K562 (cell line): ENCODE measurements around the gene CCNB1. TPM values are rescaled to one million over a fixed set of nuclear protein-coding genes. Genes with fewer than 3 reads are reported as not detected.
A peak's percentile ranks its signal among the peaks of the same experiment; 100 is the strongest.

Experiments
- ATAC-seq: fragments of 200-7000 bp; cut with Tn5 transposase; 3 replicates; pipeline ENCODE4 v1.9.1; 2020; ENCODE audit warnings: moderate library complexity
- BruUV-seq: library from RNA; stranded (reverse); fragments of 400-500 nt; replicated peaks from 2 replicates; lab custom pipeline; 2021; lab: Mats Ljungman, UMichigan
- CTCF ChIA-PET: fragments of 300-600 bp; formaldehyde crosslinking; extraction: SDS; loops from one replicate; lab custom pipeline; 2021; ENCODE audit warnings: low intra/inter-chr PET ratio; lab: Yijun Ruan, JAX
- POLR2A ChIA-PET: fragments of 300-600, 350-650 bp; sonication (Branson Sonifier 250); formaldehyde crosslinking; extraction: SDS; loops from one replicate; lab custom pipeline; 2021; ENCODE audit warnings: antibody characterized with exemption, inconsistent platforms; lab: Yijun Ruan, JAX
- DNase-seq, 4 experiments: peaks; one replicate each; pipeline versions ENCODE4 v3.0.0 to v3.0.0-alpha.2; 2011 to 2018; ENCODE audit warnings: low spot score in 3 of 4, mixed read lengths in 3 of 4; ENCODE audit errors: extremely low read depth in 1 of 4
- FAIRE-seq: peaks from 2 replicates; lab custom pipeline; 2011; peaks lifted over from hg19 to GRCh38; lab: Jason Lieb, UNC
- H2AFZ ChIP-seq: 2 replicates; pipeline ENCODE4 v1.6.0; 2011; ENCODE audit warnings: low read depth, low read length, control low read depth, inconsistent platforms
- H3K27ac ChIP-seq: fragments of 200-600 bp; 3 replicates; pipeline ENCODE4 v1.8.0; 2011; ENCODE audit warnings: low read depth, mild to moderate bottlenecking, control low read depth, inconsistent platforms, low read length, moderate library complexity, mixed read lengths; ENCODE audit errors: extremely low read depth
- H3K27me3 ChIP-seq, 2 experiments: fragments of 300-600 bp in 1 of 2; 2 replicates in 1 of 2; 3 replicates in 1 of 2; pipeline versions ENCODE4 v1.6.0 to v1.8.0; 2011; ENCODE audit warnings: inconsistent platforms in 2 of 2, low read length in 2 of 2, mild to moderate bottlenecking in 1 of 2, mixed read lengths in 1 of 2, moderate library complexity in 1 of 2; ENCODE audit not compliant: control insufficient read depth in 2 of 2, insufficient read depth in 2 of 2
- H3K36me3 ChIP-seq: fragments of 300-600 bp; 3 replicates; pipeline ENCODE4 v1.8.0; 2011; ENCODE audit warnings: mild to moderate bottlenecking, low read length, inconsistent platforms; ENCODE audit not compliant: control insufficient read depth, insufficient read depth
- H3K4me1 ChIP-seq, 2 experiments: fragments of 200-600 bp in 1 of 2; replicated peaks in 1 of 2; 2 replicates in 1 of 2; 3 replicates in 1 of 2; pipeline versions ENCODE4 v1.5.1 to v1.8.0; 2011; ENCODE audit warnings: inconsistent platforms in 2 of 2, low read length in 2 of 2, mild to moderate bottlenecking in 1 of 2, mixed read lengths in 1 of 2, moderate library complexity in 1 of 2; ENCODE audit not compliant: control insufficient read depth in 2 of 2, insufficient read depth in 2 of 2
- H3K4me2 ChIP-seq: 2 replicates; pipeline ENCODE4 v1.6.1; 2011; ENCODE audit warnings: low read length, control low read depth, inconsistent platforms, mixed read lengths; ENCODE audit not compliant: insufficient read depth
- H3K4me3 ChIP-seq: fragments of 200-600 bp; sonication (generic), shearing (Covaris generic); 2 replicates; pipeline ENCODE4 v1.5.1; 2016; ENCODE audit warnings: control low read depth, inconsistent platforms
- H3K79me2 ChIP-seq: fragments of 200-600 bp; 3 replicates; pipeline ENCODE4 v1.8.0; 2011; ENCODE audit warnings: low read length, inconsistent platforms; ENCODE audit not compliant: control insufficient read depth, insufficient read depth
- H3K9ac ChIP-seq, 2 experiments: 2 replicates each; pipeline versions ENCODE4 v1.6.0 to v1.6.1; 2011; ENCODE audit warnings: low read depth in 2 of 2, low read length in 2 of 2, control low read depth in 1 of 2, inconsistent platforms in 1 of 2, mild to moderate bottlenecking in 1 of 2, mixed read lengths in 1 of 2; ENCODE audit not compliant: insufficient read depth in 1 of 2
- H3K9me1 ChIP-seq: one replicate; pipeline ENCODE4 v1.6.0; 2011; ENCODE audit warnings: inconsistent platforms, mild to moderate bottlenecking, low read length, moderate library complexity; ENCODE audit not compliant: control insufficient read depth, insufficient read depth
- H3K9me3 ChIP-seq: replicated peaks from 2 replicates; pipeline ENCODE4 v1.5.1; 2011; ENCODE audit warnings: low read depth, low read length, inconsistent platforms; ENCODE audit not compliant: control insufficient read depth, insufficient read depth
- H4K20me1 ChIP-seq: replicated peaks from 2 replicates; pipeline ENCODE4 v1.6.1; 2011; ENCODE audit warnings: low read length, inconsistent platforms, mixed read lengths; ENCODE audit not compliant: control insufficient read depth, insufficient read depth
- HDAC8 ChIP-seq: fragments of 450-650 bp; IDR thresholded peaks from 2 replicates; pipeline ENCODE4 v1.6.1; 2016; ENCODE audit warnings: mild to moderate bottlenecking, missing genetic modification characterization, moderate library complexity, missing compliant biosample characterization
- ILK ChIP-seq: fragments of 450-650 bp; IDR thresholded peaks from 2 replicates; pipeline ENCODE4 v1.6.1; 2016; ENCODE audit warnings: missing genetic modification characterization, low read depth, mild to moderate bottlenecking, missing compliant biosample characterization, moderate library complexity, borderline replicate concordance
- KDM2B ChIP-seq: fragments of 250-450 bp; sonication (Bioruptor Pico); IDR thresholded peaks from 2 replicates; pipeline ENCODE4 v1.8.0; 2021; ENCODE audit warnings: mild to moderate bottlenecking, moderate library complexity
- MTA3 ChIP-seq: fragments of 450-650 bp; formaldehyde crosslinking; IDR thresholded peaks from 2 replicates; pipeline ENCODE4 v1.6.1; 2017; ENCODE audit warnings: mild to moderate bottlenecking, borderline replicate concordance
- YBX1 ChIP-seq: fragments of 450-650 bp; IDR thresholded peaks from 2 replicates; pipeline ENCODE4 v1.7.1; 2016; ENCODE audit warnings: mild to moderate bottlenecking
- ZC3H11A ChIP-seq: IDR thresholded peaks from 2 replicates; pipeline ENCODE4 v1.6.1; 2012; ENCODE audit warnings: low read depth, low read length, improper control_type of control experiment
- ZNF384 ChIP-seq: IDR thresholded peaks from 2 replicates; pipeline ENCODE4 v1.6.1; 2012; ENCODE audit warnings: low read depth, low read length, improper control_type of control experiment
- ZNF583 ChIP-seq: fragments of 250-450 bp; sonication (Bioruptor Pico); IDR thresholded peaks from 2 replicates; pipeline ENCODE4 v1.4.0; 2020
- WGBS: fragments of 100-300 bp; shearing (Covaris generic); methylation state at CpG from one replicate; pipeline ENCODE4 v1.1.6; 2016; ENCODE audit warnings: low coverage, mixed read lengths; ENCODE audit not compliant: insufficient coverage; ENCODE audit errors: missing lambda C conversion rate; 5-methylcytosine and 5-hydroxymethylcytosine counted together
- in situ Hi-C: fragments of 300-500 bp; cut with MboI; formaldehyde crosslinking; loops from 4 replicates; pipeline ENCODE4 v1.15.0; 2018; ENCODE audit warnings: inconsistent platforms, mixed read lengths
- intact Hi-C: fragments of 100-400 bp; cut with micrococcal nuclease; formaldehyde crosslinking; loops from 2 replicates; pipeline ENCODE4 v1.14.2; 2022
- polyA plus RNA-seq, 8 experiments: library from polyadenylated mRNA; depleted of rRNA in 4 of 8; stranded (reverse) in 5 of 8; unstranded in 3 of 8; fragments of >200 nt; fragmentation: Nextera tagmentation in 2 of 8; fragmentation: Illumina TruSeq in 1 of 8; extraction: Ambion mirVana in 2 of 8; extraction: Trizol in 1 of 8; gene quantifications; 2 replicates each; pipeline versions ENCODE4 v1.2.1 to v1.2.3, GENCODE V29; 2011 to 2014; ENCODE audit warnings: inconsistent platforms in 1 of 8, missing spikeins in 1 of 8
- total RNA-seq, 7 experiments: library from RNA; depleted of rRNA in 6 of 7; stranded (reverse); fragments of >200 nt in 6 of 7; fragmentation: Illumina TruSeq in 2 of 7; extraction: Trizol in 2 of 7; gene quantifications; 2 replicates each; pipeline versions ENCODE4 v1.2.1 to v1.2.3, GENCODE V29; 2011 to 2021; ENCODE audit warnings: low replicate concordance in 1 of 7

The CCNB1 gene
- total and polyA plus RNA-seq, 9 of the 15 experiments (the other 6 are each of a cell fraction or from before 2014, with no cell fraction given): 165 to 679 (median 271) TPM

DNA sequence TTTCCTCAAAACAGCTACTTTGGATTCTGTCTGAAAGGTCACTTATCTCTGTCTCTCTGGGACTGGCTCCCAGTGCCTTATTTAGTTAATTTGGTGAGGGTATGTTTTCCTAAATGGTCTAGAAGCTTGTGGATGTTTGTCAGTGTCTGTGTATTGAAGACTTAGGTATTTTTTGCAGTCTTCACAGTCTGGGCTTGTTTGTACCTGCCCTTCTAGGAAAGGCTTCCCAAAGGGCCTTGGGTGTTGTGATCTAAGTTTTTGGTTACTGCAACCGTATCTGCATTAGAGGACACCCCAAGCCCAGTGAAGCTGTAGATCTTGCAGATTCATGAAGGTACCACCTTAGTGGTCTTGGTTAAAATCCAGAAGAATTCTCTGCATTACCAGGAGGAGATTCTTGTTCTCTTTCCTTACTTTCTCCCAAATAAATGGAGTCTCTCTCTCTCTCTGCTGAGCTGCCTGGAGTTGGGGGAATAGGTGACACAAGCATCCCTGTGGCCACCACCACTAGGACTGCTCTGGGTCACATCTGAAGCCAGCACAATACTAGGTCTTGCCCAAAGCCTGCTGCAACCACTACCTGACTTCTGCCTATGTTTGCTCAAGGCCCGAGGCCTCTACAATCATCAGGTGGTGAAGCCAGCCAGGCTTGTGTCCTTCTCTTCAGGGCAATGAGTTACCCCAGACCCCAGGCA, 17.8 kb upstream of the CCNB1 start:
- Histone ChIP-seq H3K9me1 (no peaks in the 10 kb centered on the region), H3K79me2 (no peaks in the 10 kb centered on the region), H3K9me3 (no peaks in the 10 kb centered on the region), H3K36me3 (no peaks in the 10 kb centered on the region), H3K4me1 (no peaks in the 10 kb centered on the region), H3K9ac (no peak overlapping the region; a peak in 1 of 4 replicates), H2AFZ (no peak overlapping the region), H3K27me3 (no peaks in the 10 kb centered on the region), H4K20me1 (no peaks in the 10 kb centered on the region), H3K4me3 (no peak overlapping the region), H3K27ac (no peak overlapping the region), H3K4me2 (no peak overlapping the region)
- TF ChIP-seq ZC3H11A (no peak), ZNF583 (CRISPR knock-in tag) (no peak), MTA3 (no peak), KDM2B (CRISPR knock-in tag) (no peak), ILK (no peak), YBX1 (no peak)
- no peak for DNase-seq
- no peak for ATAC-seq
- no peak for FAIRE-seq
- POLR2A ChIA-PET: interaction anchor here (1.1 kb wide), 1 partner anchor 14 kb away, joined by 3 read pairs; no protein-coding TSS in a partner anchor
- BruUV-seq: no TSS peak
- in situ Hi-C loops (no loop called here), intact Hi-C loops (no loop called here)
- WGBS: 79% methylated on average over 1 of the region's 2 CpGs
- CTCF ChIA-PET: no interaction called here

GRCh38 chr5:69149676-69150010, 17.3 kb upstream of the CCNB1 start:
- Histone ChIP-seq H2AFZ (no peak overlapping the region), H3K4me3 (no peak overlapping the region), H3K27me3 (no peaks in the 10 kb centered on the region), H3K9me3 (no peaks in the 10 kb centered on the region), H3K9me1 (no peaks in the 10 kb centered on the region), H3K27ac (no peak overlapping the region), H3K9ac (peak overlapping the region in 1 of 2 experiments; percentile 58; a peak in 1 of 4 replicates), H3K36me3 (no peaks in the 10 kb centered on the region), H4K20me1 (no peaks in the 10 kb centered on the region), H3K4me1 (no peaks in the 10 kb centered on the region), H3K4me2 (no peak overlapping the region), H3K79me2 (no peaks in the 10 kb centered on the region)
- no peak for ATAC-seq
- TF ChIP-seq ZNF384 (no peak), HDAC8 (no peak)
- in situ Hi-C loops (no loop called here), intact Hi-C loops (no loop called here)
- no peak for DNase-seq
- WGBS: 54% methylated on average over 5 of the region's 5 CpGs
- ChIA-PET POLR2A (no interaction called here), CTCF (no interaction called here)
- FAIRE-seq: no peak
- no TSS peak for BruUV-seq
